Activated T-cell treated with anti-CD3 and anti-CD28 coated beads, Interleukin-2, amount 50 U/mL, for 1 hour (primary cell): ENCODE data around the gene URM1.

Experiments used
- DNase-seq: peaks from one replicate; pipeline ENCODE4 v3.0.0-alpha.2; 2020

Gene URM1

GRCh38 chr9:128435611-128436010 lies 64.4 kb downstream of the URM1 start:
- no peak for DNase-seq

GRCh38 chr9:128438343-128439109 lies 67.4 kb downstream of the URM1 start:
- peak; percentile 84 for DNase-seq

DNA sequence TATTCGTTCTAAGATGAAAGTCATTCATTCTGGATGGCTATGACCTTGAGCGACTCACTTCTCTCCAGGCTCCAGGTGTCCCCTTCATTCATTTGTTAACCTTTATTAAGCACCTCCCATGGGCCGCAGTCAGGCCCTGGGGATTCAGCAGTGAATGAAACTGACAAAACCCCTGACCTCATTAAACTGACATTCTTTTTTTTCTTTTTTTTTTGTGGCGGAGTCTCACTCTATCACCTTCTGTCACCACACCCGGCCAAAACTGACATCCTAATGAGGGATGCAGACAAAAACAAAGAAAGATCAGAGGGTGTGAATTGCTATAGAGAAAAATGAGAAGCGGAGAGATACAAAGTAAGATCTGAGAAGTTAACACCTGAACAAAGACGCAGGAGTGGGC lies 68.1 kb downstream of the URM1 start:
- no peak for DNase-seq
